GM19452 (cell line): ENCODE data around the gene MTA1.

ENCODE experiments used
- ATAC-seq: cut with Tn5 transposase; IDR thresholded peaks from one replicate; pipeline ENCODE4 v1.9.1; 2021; ENCODE audit not compliant: unreplicated experiment

Gene MTA1

DNA sequence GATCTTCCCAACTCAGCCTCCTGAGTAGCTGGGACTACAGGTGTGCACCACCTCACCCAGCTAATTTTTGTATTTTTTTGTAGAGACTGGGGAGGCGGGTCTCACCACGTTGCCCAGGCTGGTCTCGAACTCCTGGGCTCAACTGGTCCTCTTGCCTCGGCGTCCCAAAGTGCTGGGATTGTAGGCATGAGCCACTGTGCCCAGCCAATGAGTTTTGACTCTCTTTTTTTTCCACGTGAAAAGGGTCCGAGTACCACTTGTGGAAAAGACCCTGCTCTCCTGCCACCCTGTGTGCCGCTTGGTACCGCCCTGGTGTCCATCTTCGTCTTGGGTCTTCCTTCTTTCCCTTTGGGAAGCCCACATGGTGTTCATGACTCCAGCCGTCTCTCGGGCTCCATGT lies 89.0 kb downstream of the MTA1 start:
- no peak for ATAC-seq

DNA sequence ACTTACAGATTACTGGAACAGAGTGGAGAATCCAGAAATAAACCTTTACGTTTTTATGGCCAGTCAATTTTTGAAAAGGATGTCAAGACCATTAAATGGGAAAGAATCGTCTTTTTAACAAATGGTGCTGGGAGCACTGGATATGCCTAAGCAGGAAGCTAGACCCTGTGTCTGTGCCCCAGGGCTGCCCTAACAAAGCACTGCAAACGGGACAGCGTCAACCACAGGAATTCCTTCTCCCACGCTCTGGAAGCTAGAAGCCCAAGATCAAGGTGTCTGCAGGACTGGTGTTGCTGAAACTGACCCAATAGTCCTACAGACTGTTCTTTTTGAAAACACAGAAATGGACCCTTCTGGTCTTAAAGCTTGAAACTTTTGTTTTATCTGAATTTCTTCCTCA lies 97.5 kb downstream of the MTA1 start:
- ATAC-seq: no peak

DNA sequence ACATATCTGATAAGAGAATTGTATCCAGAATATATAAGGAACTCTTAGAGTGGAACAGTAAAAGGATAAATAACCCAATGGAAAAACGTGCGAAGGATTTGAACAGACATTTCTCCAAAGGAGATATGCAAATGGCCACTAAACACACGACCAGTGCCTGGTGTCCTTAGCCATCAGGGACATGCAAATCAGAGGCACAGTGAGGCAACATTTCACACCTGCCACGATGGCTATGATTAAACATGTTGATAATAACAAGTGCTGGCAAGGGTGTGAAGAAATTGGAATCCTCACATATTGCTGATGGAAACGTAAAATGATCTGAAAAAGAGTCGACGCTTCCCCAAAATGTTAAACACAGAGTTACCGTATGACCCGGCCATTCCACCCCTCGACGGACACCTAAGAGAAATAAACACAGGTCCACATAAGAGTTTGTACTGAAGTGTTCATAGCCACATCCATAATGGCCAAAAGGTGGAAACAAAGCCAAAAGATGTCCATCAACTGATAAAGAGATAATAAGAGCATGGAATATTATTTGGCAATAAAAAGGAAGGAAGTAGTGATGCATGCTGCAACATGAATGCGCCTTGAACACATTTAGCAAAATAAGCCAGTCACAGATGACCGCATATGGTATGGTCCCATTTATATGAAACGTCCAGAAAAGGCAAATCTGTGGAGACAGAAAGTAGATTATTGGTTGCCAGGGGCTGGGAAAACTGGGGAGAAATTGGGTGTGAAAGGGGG lies 100.5 kb downstream of the MTA1 start:
- ATAC-seq: no peak
